ENCODE data around the gene GIMD1.

DNA sequence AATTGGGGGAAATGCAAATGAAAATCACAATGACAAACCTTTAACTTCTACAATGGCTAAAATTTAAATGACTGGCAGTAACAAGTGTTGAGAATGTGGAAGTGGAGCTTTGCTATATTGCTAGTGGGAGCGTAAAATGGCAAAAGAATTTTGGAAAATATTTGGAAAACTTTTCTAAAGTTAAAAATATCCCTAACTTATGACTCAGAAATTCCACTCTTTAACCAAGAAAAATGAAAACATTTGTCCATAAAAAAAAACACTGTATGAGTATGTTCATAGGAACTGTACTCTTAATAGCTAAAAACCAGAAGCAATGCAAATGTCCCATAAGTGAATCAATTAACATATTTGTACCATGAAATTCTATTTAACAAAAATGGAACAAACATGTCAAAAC lies 56.2 kb downstream of the GIMD1 start:
- TF ChIP-seq, protein P1, sequence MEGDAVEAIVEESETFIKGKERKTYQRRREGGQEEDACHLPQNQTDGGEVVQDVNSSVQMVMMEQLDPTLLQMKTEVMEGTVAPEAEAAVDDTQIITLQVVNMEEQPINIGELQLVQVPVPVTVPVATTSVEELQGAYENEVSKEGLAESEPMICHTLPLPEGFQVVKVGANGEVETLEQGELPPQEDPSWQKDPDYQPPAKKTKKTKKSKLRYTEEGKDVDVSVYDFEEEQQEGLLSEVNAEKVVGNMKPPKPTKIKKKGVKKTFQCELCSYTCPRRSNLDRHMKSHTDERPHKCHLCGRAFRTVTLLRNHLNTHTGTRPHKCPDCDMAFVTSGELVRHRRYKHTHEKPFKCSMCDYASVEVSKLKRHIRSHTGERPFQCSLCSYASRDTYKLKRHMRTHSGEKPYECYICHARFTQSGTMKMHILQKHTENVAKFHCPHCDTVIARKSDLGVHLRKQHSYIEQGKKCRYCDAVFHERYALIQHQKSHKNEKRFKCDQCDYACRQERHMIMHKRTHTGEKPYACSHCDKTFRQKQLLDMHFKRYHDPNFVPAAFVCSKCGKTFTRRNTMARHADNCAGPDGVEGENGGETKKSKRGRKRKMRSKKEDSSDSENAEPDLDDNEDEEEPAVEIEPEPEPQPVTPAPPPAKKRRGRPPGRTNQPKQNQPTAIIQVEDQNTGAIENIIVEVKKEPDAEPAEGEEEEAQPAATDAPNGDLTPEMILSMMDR (IDR thresholded peaks at IDR 0.05): no peak
- TF ChIP-seq POLR2A (IDR thresholded peaks at IDR 0.05; ENCODE audit: low read depth) (no peak), EP300 (IDR thresholded peaks at IDR 0.05) (no peak)

All from esophagus muscularis mucosa (tissue), 4 donors.